Loucy (cell line): ENCODE results near the gene KLHL35.
A peak's percentile ranks its signal among the peaks of the same experiment; 100 is the strongest.

ENCODE experiments used
- H2AFZ ChIP-seq: fragments of 200-600 bp; sonication (generic); 2 replicates; pipeline ENCODE4 v1.6.0; 2016; ENCODE audit warnings: antibody characterized with exemption, mild to moderate bottlenecking, low read length, moderate library complexity
- H3F3A ChIP-seq: fragments of 200-600 bp; 2 replicates; pipeline ENCODE4 v1.6.0; 2016; ENCODE audit warnings: antibody characterized with exemption, low read depth, mild to moderate bottlenecking
- H3K27me3 ChIP-seq: fragments of 200-600 bp; sonication (generic); 2 replicates; pipeline ENCODE4 v1.6.1; 2014; ENCODE audit warnings: low read length, mild to moderate bottlenecking; ENCODE audit not compliant: insufficient read depth, poor library complexity, severe bottlenecking
- H3K36me3 ChIP-seq: fragments of 200-600 bp; sonication (generic); 2 replicates; pipeline ENCODE4 v1.6.1; 2016; ENCODE audit warnings: low read length; ENCODE audit not compliant: insufficient read depth
- H3K4me1 ChIP-seq: fragments of 200-600 bp; sonication (generic); 2 replicates; pipeline ENCODE4 v1.5.1; 2014; ENCODE audit warnings: low read length, mild to moderate bottlenecking; ENCODE audit not compliant: insufficient read depth, poor library complexity, severe bottlenecking
- H3K4me2 ChIP-seq: fragments of 200-600 bp; sonication (generic); 2 replicates; pipeline ENCODE4 v1.6.0; 2014; ENCODE audit warnings: antibody characterized with exemption, low read length, low read depth, mild to moderate bottlenecking; ENCODE audit not compliant: poor library complexity, severe bottlenecking
- H3K4me3 ChIP-seq: fragments of 200-600 bp; sonication (generic); 2 replicates; pipeline ENCODE4 v1.5.1; 2014; ENCODE audit warnings: low read length, mild to moderate bottlenecking, mixed read lengths; ENCODE audit not compliant: poor library complexity, severe bottlenecking
- H3K79me2 ChIP-seq: fragments of 200-600 bp; sonication (generic); 2 replicates; pipeline ENCODE4 v1.6.1; 2014; ENCODE audit warnings: low read length; ENCODE audit not compliant: insufficient read depth
- H3K9ac ChIP-seq: fragments of 200-600 bp; sonication (generic); 2 replicates; pipeline ENCODE4 v1.6.0; 2014; ENCODE audit warnings: mild to moderate bottlenecking, low read depth, low read length, moderate library complexity; ENCODE audit not compliant: poor library complexity, severe bottlenecking
- H3K9me2 ChIP-seq: fragments of 200-600 bp; sonication (generic); replicated peaks from 2 replicates; pipeline ENCODE4 v1.6.1; 2016; ENCODE audit warnings: low read depth, low read length, mixed read lengths
- H3K9me3 ChIP-seq: fragments of 200-600 bp; sonication (generic); 2 replicates; pipeline ENCODE4 v1.6.1; 2014; ENCODE audit warnings: mild to moderate bottlenecking, antibody characterized with exemption, low read length, low read depth; ENCODE audit not compliant: insufficient read depth
- H4K20me1 ChIP-seq: fragments of 200-600 bp; sonication (generic); 2 replicates; pipeline ENCODE4 v1.6.0; 2014; ENCODE audit warnings: antibody characterized with exemption, low read length, mild to moderate bottlenecking; ENCODE audit not compliant: insufficient read depth, poor library complexity, severe bottlenecking
- EZH2phosphoT487 ChIP-seq: fragments of 200-600 bp; IDR thresholded peaks from 2 replicates; pipeline ENCODE4 v1.6.1; 2018; ENCODE audit warnings: antibody characterized with exemption, mild to moderate bottlenecking, moderate library complexity, borderline replicate concordance
- TF ChIP-seq, protein P1 (sequence below): fragments of 200-600 bp; sonication (generic); conservative IDR thresholded peaks from 2 replicates; pipeline ENCODE4 v1.5.1; 2014; ENCODE audit warnings: mild to moderate bottlenecking, antibody characterized with exemption, low read length

KLHL35 gene

DNA sequence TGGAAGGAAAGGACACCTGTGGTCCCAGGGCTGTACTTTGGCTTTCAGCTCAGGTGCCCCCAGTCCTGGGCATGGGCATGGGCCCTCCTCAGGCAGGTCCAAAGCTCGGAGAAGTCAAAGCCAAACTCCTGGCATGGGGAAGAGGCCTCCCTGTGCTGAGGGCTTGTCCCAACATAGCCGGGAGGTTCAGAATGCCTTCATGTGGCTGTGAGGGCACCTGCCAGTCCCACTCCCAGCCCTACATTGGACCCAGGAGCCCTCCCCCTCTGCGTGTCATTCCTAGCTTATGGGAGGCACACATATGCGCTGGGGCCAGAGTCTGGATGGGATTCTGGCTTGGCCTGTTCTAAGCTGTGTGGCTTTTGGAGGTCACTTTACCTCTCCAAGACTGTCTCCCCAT lies 1.0 kb upstream of the KLHL35 start:
- Histone ChIP-seq H3K4me3 (no peak overlapping the region), H3K9ac (no peak overlapping the region), H3K36me3 (no peaks in the 10 kb centered on the region), H3K4me2 (no peak overlapping the region), H3K9me2 (no peaks in the 10 kb centered on the region), H2AFZ (no peak overlapping the region), H3K79me2 (no peaks in the 10 kb centered on the region), H3K27me3 (no peaks in the 10 kb centered on the region), H3K4me1 (no peaks in the 10 kb centered on the region), H4K20me1 (no peaks in the 10 kb centered on the region), H3K9me3 (no peaks in the 10 kb centered on the region), H3F3A (no peaks in the 10 kb centered on the region)
- TF ChIP-seq, protein P1, sequence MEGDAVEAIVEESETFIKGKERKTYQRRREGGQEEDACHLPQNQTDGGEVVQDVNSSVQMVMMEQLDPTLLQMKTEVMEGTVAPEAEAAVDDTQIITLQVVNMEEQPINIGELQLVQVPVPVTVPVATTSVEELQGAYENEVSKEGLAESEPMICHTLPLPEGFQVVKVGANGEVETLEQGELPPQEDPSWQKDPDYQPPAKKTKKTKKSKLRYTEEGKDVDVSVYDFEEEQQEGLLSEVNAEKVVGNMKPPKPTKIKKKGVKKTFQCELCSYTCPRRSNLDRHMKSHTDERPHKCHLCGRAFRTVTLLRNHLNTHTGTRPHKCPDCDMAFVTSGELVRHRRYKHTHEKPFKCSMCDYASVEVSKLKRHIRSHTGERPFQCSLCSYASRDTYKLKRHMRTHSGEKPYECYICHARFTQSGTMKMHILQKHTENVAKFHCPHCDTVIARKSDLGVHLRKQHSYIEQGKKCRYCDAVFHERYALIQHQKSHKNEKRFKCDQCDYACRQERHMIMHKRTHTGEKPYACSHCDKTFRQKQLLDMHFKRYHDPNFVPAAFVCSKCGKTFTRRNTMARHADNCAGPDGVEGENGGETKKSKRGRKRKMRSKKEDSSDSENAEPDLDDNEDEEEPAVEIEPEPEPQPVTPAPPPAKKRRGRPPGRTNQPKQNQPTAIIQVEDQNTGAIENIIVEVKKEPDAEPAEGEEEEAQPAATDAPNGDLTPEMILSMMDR: no peak
- no peak for TF ChIP-seq EZH2phosphoT487

- Histone ChIP-seq H3K4me2 (no peak overlapping the region), H3K9ac (no peak overlapping the region), H3K36me3 (no peaks in the 10 kb centered on the region), H3F3A (no peaks in the 10 kb centered on the region), H3K4me1 (no peaks in the 10 kb centered on the region), H3K27me3 (no peaks in the 10 kb centered on the region), H3K9me3 (no peaks in the 10 kb centered on the region), H3K9me2 (no peaks in the 10 kb centered on the region), H4K20me1 (no peaks in the 10 kb centered on the region), H2AFZ (no peak overlapping the region), H3K79me2 (no peaks in the 10 kb centered on the region), H3K4me3 (no peak overlapping the region)
- no peak for TF ChIP-seq EZH2phosphoT487
- TF ChIP-seq, protein P1: no peak
Measured at GRCh38 chr11:75433443-75433842, 440 bp upstream of the KLHL35 start.

DNA sequence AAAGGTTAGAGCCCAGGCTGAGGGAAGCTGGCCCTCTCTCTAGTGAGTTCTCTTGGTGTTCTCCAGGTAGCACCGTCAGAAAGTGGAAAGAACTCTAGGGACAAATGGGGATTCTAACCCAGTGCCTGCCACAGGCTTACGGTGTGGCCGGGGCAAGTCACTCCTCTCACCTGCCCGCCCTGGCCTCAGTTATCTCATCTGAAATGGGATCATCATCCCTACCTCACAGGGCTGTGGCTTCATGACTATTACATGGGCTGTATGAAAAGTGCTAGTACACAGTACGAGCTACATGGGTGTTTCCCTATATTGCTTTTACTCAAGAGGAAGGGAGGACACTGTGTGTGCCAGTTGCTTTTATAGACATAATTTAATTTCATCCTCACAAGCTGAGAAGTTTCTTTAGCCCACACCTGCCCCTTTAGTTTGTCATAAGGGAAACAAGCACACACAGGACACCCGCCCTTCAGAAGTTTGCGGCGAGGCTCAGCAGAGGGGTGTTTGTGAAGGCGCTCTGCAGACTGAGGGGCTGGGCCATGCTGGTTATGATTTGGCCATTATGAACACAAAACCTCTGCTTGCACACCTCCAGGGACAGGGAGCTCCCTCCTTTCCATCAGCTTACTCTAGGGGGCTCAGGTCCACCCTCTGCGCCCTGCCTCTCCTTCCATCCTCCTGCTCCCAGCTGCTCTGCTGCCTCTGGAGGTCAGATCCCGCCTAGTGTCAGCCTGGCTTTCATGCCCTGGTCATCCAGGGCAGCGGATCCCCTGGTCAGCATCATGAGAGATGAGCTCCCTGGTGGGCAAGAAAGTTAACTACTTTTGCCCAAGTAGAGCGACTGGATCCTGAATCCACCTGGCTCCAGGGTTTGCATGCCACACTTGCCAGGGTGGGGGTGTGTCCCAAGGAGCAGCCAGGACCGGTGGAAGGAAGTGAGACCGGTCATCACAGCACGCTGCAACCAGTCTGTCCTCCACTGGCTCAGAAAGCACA lies 1.2 kb downstream of the KLHL35 start:
- H3K36me3 ChIP-seq: no peaks in the 10 kb centered on the region
- H3K4me2 ChIP-seq: no peak overlapping the region
- no peaks in the 10 kb centered on the region for H4K20me1 ChIP-seq
- H3K9ac ChIP-seq: no peak overlapping the region
- no peaks in the 10 kb centered on the region for H3K4me1 ChIP-seq
- H3K9me2 ChIP-seq: no peaks in the 10 kb centered on the region
- no peaks in the 10 kb centered on the region for H3F3A ChIP-seq
- H3K9me3 ChIP-seq: no peaks in the 10 kb centered on the region
- no peak overlapping the region for H2AFZ ChIP-seq
- TF ChIP-seq EZH2phosphoT487: no peak
- TF ChIP-seq, protein P1: peak; percentile 22; the same call in 1 of the 2 replicates
- no peaks in the 10 kb centered on the region for H3K79me2 ChIP-seq
- no peak overlapping the region for H3K4me3 ChIP-seq
- H3K27me3 ChIP-seq: no peaks in the 10 kb centered on the region
